NCI-H2029 treated with DMSO at 0.1 percent for 48 hours (cell line): ENCODE results near the gene FBLN1.
"Not testable (repeated sequence)": the region's sequence is repeated elsewhere in the genome, so short reads cannot be mapped to it uniquely, and the experiment has no call there.

Source experiments
- DNase-seq: peaks from one replicate; lab custom pipeline; 2025; lab: John Stamatoyannopoulos, UW

FBLN1 gene

GRCh38 chr22:45548991-45549761 lies 46.5 kb downstream of the FBLN1 start:
- DNase-seq, result no peak

GRCh38 chr22:45549762-45550378 lies 47.2 kb downstream of the FBLN1 start:
- DNase-seq, result no peak

- no peak for DNase-seq
Measured at GRCh38 chr22:45550416-45550815, 47.7 kb downstream of the FBLN1 start.

- DNase-seq, result no peak
Measured at GRCh38 chr22:45550891-45551290, 48.2 kb downstream of the FBLN1 start.

- DNase-seq, result no peak
Measured at GRCh38 chr22:45551310-45552016, 48.8 kb downstream of the FBLN1 start.

GRCh38 chr22:45552017-45552411 lies 49.3 kb downstream of the FBLN1 start:
- DNase-seq, result no peak

GRCh38 chr22:45552580-45553350 lies 50.1 kb downstream of the FBLN1 start:
- no peak for DNase-seq

GRCh38 chr22:45553351-45554039 lies 50.8 kb downstream of the FBLN1 start:
- DNase-seq, result peak; percentile 43

GRCh38 chr22:45554040-45554406 lies 51.3 kb downstream of the FBLN1 start:
- no peak for DNase-seq

- no peak for DNase-seq
Measured at GRCh38 chr22:45554861-45555260, 52.2 kb downstream of the FBLN1 start.

- DNase-seq, result not testable (repeated sequence)
Measured at GRCh38 chr22:45557926-45558325, 55.2 kb downstream of the FBLN1 start.

GRCh38 chr22:45560092-45560491 lies 57.4 kb downstream of the FBLN1 start:
- not testable (repeated sequence) for DNase-seq

- not testable (repeated sequence) for DNase-seq
Measured at GRCh38 chr22:45560761-45561160, 58.1 kb downstream of the FBLN1 start.

- DNase-seq, result no peak
Measured at GRCh38 chr22:45562102-45562501, 59.4 kb downstream of the FBLN1 start.

- DNase-seq, result no peak
Measured at GRCh38 chr22:45562537-45563361, 60.1 kb downstream of the FBLN1 start.

- DNase-seq, result no peak
Measured at GRCh38 chr22:45563362-45564040, 60.8 kb downstream of the FBLN1 start.

- DNase-seq, result no peak
Measured at GRCh38 chr22:45564349-45565030, 61.8 kb downstream of the FBLN1 start.

- DNase-seq, result no peak
Measured at GRCh38 chr22:45565171-45565570, 62.5 kb downstream of the FBLN1 start.

- no peak for DNase-seq
Measured at GRCh38 chr22:45565973-45566372, 63.3 kb downstream of the FBLN1 start.

GRCh38 chr22:45568213-45568612 lies 65.5 kb downstream of the FBLN1 start:
- DNase-seq, result no peak
